A549 (cell line): ENCODE results near the gene SYPL1. TPM values are rescaled to one million over a fixed set of nuclear protein-coding genes. Genes with fewer than 3 reads are reported as not detected.

Experiments
- ATAC-seq, 2 experiments: fragments of 200-7000 bp in 1 of 2; fragments of >200 bp in 1 of 2; cut with Nextera tagmentation in 1 of 2; cut with Tn5 transposase in 1 of 2; 3 replicates each; pipeline versions ENCODE4 v1.8.0 to v1.9.1; 2018 to 2020; ENCODE audit warnings: mild to moderate bottlenecking in 1 of 2, moderate library complexity in 1 of 2
- CTCF ChIA-PET: fragments of 300-600 bp; sonication (Branson Sonifier 250); formaldehyde crosslinking; extraction: SDS; loops from one replicate; lab custom pipeline; 2021; ENCODE audit warnings: antibody characterized with exemption, inconsistent platforms; lab: Yijun Ruan, JAX
- POLR2A ChIA-PET: fragments of 350-600 bp; formaldehyde crosslinking; extraction: SDS; loops from one replicate; lab custom pipeline; 2021; ENCODE audit warnings: antibody characterized with exemption, inconsistent platforms; lab: Yijun Ruan, JAX
- DNase-seq, 2 experiments: peaks; one replicate each; pipeline versions ENCODE4 v3.0.0 to v3.0.0-alpha.2; 2011 to 2016; ENCODE audit warnings: low read depth in 1 of 2, low spot score in 1 of 2
- FAIRE-seq: peaks from 2 replicates; lab custom pipeline; 2011; peaks lifted over from hg19 to GRCh38; lab: Jason Lieb, UNC
- H3K27ac ChIP-seq, 2 experiments: fragments of >200 bp; sonication (Bioruptor Twin); formaldehyde crosslinking; 3 replicates each; pipeline ENCODE4 v1.5.1; 2016 to 2017
- H3K4me1 ChIP-seq: fragments of >200 bp; sonication (Bioruptor Twin); formaldehyde crosslinking; 3 replicates; pipeline ENCODE4 v1.6.1; 2016
- H3K4me2 ChIP-seq: fragments of >200 bp; sonication (Bioruptor Twin); formaldehyde crosslinking; 3 replicates; pipeline ENCODE4 v1.6.1; 2016
- H3K4me3 ChIP-seq: fragments of >200 bp; sonication (Bioruptor Twin); formaldehyde crosslinking; 3 replicates; pipeline ENCODE4 v1.5.1; 2016
- H3K9me3 ChIP-seq: fragments of >200 bp; sonication (Bioruptor Twin); formaldehyde crosslinking; 3 replicates; pipeline ENCODE4 v1.6.1; 2016
- CBX2 ChIP-seq: fragments of 200-600 bp; sonication (generic); IDR thresholded peaks from 2 replicates; pipeline ENCODE4 v1.6.1; 2016; ENCODE audit warnings: low read depth, mild to moderate bottlenecking, borderline replicate concordance
- CBX8 ChIP-seq: fragments of 200-600 bp; sonication (generic); IDR thresholded peaks from 2 replicates; pipeline ENCODE4 v1.6.1; 2016
- CEBPB ChIP-seq, 2 experiments: fragments of >200 bp in 1 of 2; sonication (Bioruptor Twin) in 1 of 2; formaldehyde crosslinking in 1 of 2; IDR thresholded peaks; 2 replicates each; pipeline ENCODE4 v1.6.1; 2012 to 2016
- CHD2 ChIP-seq: fragments of 150-350 bp; IDR thresholded peaks from 2 replicates; pipeline ENCODE4 v1.6.1; 2014; ENCODE audit warnings: low read length; ENCODE audit not compliant: partially characterized antibody
- CHD4 ChIP-seq: fragments of 200-600 bp; sonication (generic); IDR thresholded peaks from 2 replicates; pipeline ENCODE4 v1.6.1; 2016; ENCODE audit warnings: antibody characterized with exemption, mild to moderate bottlenecking, borderline replicate concordance
- EHF ChIP-seq: fragments of 250-450 bp; sonication (Bioruptor Pico); IDR thresholded peaks from 2 replicates; pipeline ENCODE4 v1.5.0; 2020; ENCODE audit warnings: mild to moderate bottlenecking
- EHMT2 ChIP-seq: fragments of 200-600 bp; sonication (generic); IDR thresholded peaks from 2 replicates; pipeline ENCODE4 v1.6.1; 2016; ENCODE audit warnings: antibody characterized with exemption, low read depth, mild to moderate bottlenecking, moderate library complexity
- EP300 ChIP-seq, 2 experiments: fragments of >200 bp; sonication (Bioruptor Twin); formaldehyde crosslinking; IDR thresholded peaks; 2 replicates in 1 of 2; 3 replicates in 1 of 2; pipeline ENCODE4 v1.6.1; 2016 to 2017
- HOXB5 ChIP-seq: fragments of 250-450 bp; sonication (Bioruptor Pico); IDR thresholded peaks from 2 replicates; pipeline ENCODE4 v1.5.0; 2020; ENCODE audit warnings: mild to moderate bottlenecking, moderate library complexity
- JUNB ChIP-seq: fragments of >200 bp; sonication (Bioruptor Twin); formaldehyde crosslinking; IDR thresholded peaks from 2 replicates; pipeline ENCODE4 v1.6.1; 2016
- KDM1A ChIP-seq: fragments of 200-600 bp; sonication (generic); IDR thresholded peaks from 2 replicates; pipeline ENCODE4 v1.6.1; 2016; ENCODE audit warnings: low read depth, mild to moderate bottlenecking
- KDM5A ChIP-seq: fragments of 200-600 bp; sonication (generic); IDR thresholded peaks from 2 replicates; pipeline ENCODE4 v1.6.1; 2016; ENCODE audit warnings: antibody characterized with exemption, mild to moderate bottlenecking
- MAFK ChIP-seq: fragments of 450-650 bp; IDR thresholded peaks from 2 replicates; pipeline ENCODE4 v1.6.1; 2014; ENCODE audit not compliant: partially characterized antibody
- MAZ ChIP-seq: fragments of 150-350 bp; IDR thresholded peaks from 2 replicates; pipeline ENCODE4 v1.6.1; 2014; ENCODE audit warnings: antibody characterized with exemption, low read depth, low read length, borderline replicate concordance
- NPAS2 ChIP-seq: fragments of 250-450 bp; sonication (Bioruptor Pico); IDR thresholded peaks from 2 replicates; pipeline ENCODE4 v1.8.0; 2022; ENCODE audit warnings: mild to moderate bottlenecking, moderate library complexity, borderline replicate concordance
- NR3C1 ChIP-seq: fragments of >200 bp; sonication (Bioruptor Twin); formaldehyde crosslinking; IDR thresholded peaks from 3 replicates; pipeline ENCODE4 v1.6.1; 2017
- PHF8 ChIP-seq: fragments of 200-600 bp; sonication (generic); IDR thresholded peaks from 2 replicates; pipeline ENCODE4 v1.6.1; 2016; ENCODE audit warnings: low read depth, mild to moderate bottlenecking, antibody characterized with exemption, moderate library complexity, borderline replicate concordance
- RAD21 ChIP-seq, 2 experiments: fragments of >200 bp in 1 of 2; sonication (Bioruptor Twin) in 1 of 2; formaldehyde crosslinking in 1 of 2; IDR thresholded peaks in 1 of 2; conservative IDR thresholded peaks in 1 of 2; 2 replicates in 1 of 2; 3 replicates in 1 of 2; pipeline ENCODE4 v1.6.1; 2012 to 2018; ENCODE audit warnings: inconsistent platforms in 1 of 2
- RARB ChIP-seq: fragments of 250-450 bp; sonication (Bioruptor Pico); IDR thresholded peaks from 2 replicates; pipeline ENCODE4 v1.8.0; 2021; ENCODE audit warnings: mild to moderate bottlenecking, moderate library complexity
- RFX5 ChIP-seq: fragments of 450-650 bp; IDR thresholded peaks from 2 replicates; pipeline ENCODE4 v1.7.1; 2014; ENCODE audit warnings: antibody characterized with exemption, mild to moderate bottlenecking, moderate library complexity
- SMC3 ChIP-seq: fragments of >200 bp; sonication (Bioruptor Twin); formaldehyde crosslinking; IDR thresholded peaks from 3 replicates; pipeline ENCODE4 v1.6.1; 2018; ENCODE audit warnings: inconsistent platforms
- TFCP2L1 ChIP-seq: fragments of 250-450 bp; sonication (Bioruptor Pico); IDR thresholded peaks from 2 replicates; pipeline ENCODE4 v1.5.0; 2021; ENCODE audit warnings: mild to moderate bottlenecking
- ZC3H11A ChIP-seq: fragments of 450-650 bp; IDR thresholded peaks from 2 replicates; pipeline ENCODE4 v1.6.1; 2014; ENCODE audit warnings: antibody characterized with exemption, mild to moderate bottlenecking
- ZFP36 ChIP-seq: fragments of 450-650 bp; IDR thresholded peaks from 2 replicates; pipeline ENCODE4 v1.6.1; 2014; ENCODE audit warnings: borderline replicate concordance; ENCODE audit not compliant: partially characterized antibody
- ZNF302 ChIP-seq: fragments of 250-450 bp; sonication (Bioruptor Pico); IDR thresholded peaks from 2 replicates; pipeline ENCODE4 v1.9.0; 2021; ENCODE audit warnings: inconsistent platforms, mild to moderate bottlenecking, moderate library complexity
- WGBS: methylation state at CpG from one replicate; pipeline ENCODE4 v1.1.6; 2017; ENCODE audit errors: missing lambda C conversion rate; 5-methylcytosine and 5-hydroxymethylcytosine counted together
- polyA plus RNA-seq, 4 experiments: library from polyadenylated mRNA; depleted of rRNA in 3 of 4; stranded (reverse); fragments of >200 nt; fragmentation: RNase III in 1 of 4; extraction: RNeasy Plus Mini Kit Qiagen cat#74134 plus additional on column Dnase treatment in 1 of 4; gene quantifications; 2 replicates in 3 of 4; 3 replicates in 1 of 4; pipeline ENCODE4 v1.2.3, GENCODE V29; 2011 to 2017
- TF ChIP-seq, protein P1 (sequence below): IDR thresholded peaks from 2 replicates; pipeline ENCODE4 v1.6.1; 2012
- TF ChIP-seq, protein P2 (sequence below): fragments of >200 bp; sonication (Bioruptor Twin); formaldehyde crosslinking; IDR thresholded peaks from 3 replicates; pipeline ENCODE4 v1.6.1; 2016
- TF ChIP-seq, protein P3 (sequence below): fragments of 250-450 bp; sonication (Bioruptor Pico); IDR thresholded peaks from 2 replicates; pipeline ENCODE4 v1.5.0; 2020; ENCODE audit warnings: low read depth, mild to moderate bottlenecking, moderate library complexity
- TF ChIP-seq, protein P4 (sequence below): fragments of 450-650 bp; IDR thresholded peaks from 2 replicates; pipeline ENCODE4 v1.6.1; 2014; ENCODE audit warnings: antibody characterized with exemption

Gene SYPL1
- polyA plus RNA-seq, 2 of the 4 experiments (the other 2 are of a cell fraction) = 102 to 131 TPM

DNA sequence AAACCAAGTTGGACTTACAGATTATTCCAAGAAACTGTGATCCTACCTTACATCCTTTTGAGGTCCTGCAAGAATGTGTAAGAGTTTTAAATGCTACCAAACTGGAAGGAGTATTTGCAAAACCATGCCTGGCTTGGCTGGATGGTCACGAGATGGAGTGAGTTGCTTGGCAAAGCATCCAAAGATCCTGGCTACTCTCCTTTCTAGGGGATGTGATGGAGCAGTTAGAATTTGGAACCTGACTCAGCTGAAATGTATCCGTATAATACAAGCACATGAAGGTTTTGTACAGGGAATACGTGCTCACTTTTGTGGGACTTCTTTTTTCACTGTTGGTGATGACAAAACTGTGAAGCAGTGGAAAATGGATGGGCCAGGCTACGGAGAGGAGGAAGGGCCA lies 13.3 kb upstream of the SYPL1 start:
- DNase-seq = no peak
- 70% methylated on average over 4 of the region's 4 CpGs for WGBS
- H3K4me1 ChIP-seq = peaks cover 7% of the 10 kb centered on the region; the same call in 2 of the 3 replicates
- no peak for FAIRE-seq
- CTCF ChIA-PET = interaction anchor here (1.0 to 1.9 kb wide), 5 partner anchors 12 to 473 kb away, joined by 3 to 5 read pairs (median 3); no protein-coding TSS in a partner anchor
- ATAC-seq = no peak
- H3K4me3 ChIP-seq = no peak overlapping the region
- no peaks in the 10 kb centered on the region for H3K9me3 ChIP-seq
- POLR2A ChIA-PET = interaction anchor here (2.3 kb wide), 1 partner anchor 13 kb away, joined by 6 read pairs; the partner anchor contains the start of gene SYPL1
- TF ChIP-seq SMC3 (no peak), RAD21 (conservative IDR thresholded peaks at IDR 0.05 in 1 of 2, IDR thresholded peaks at IDR 0.05 in 1 of 2) (no peak), PHF8 (no peak), CEBPB (IDR thresholded peaks at IDR 0.05) (no peak), KDM1A (no peak), ZC3H11A (no peak)
- TF ChIP-seq, all 56 proteins: peak for 0
- Histone ChIP-seq H3K27ac (no peak overlapping the region), H3K4me2 (no peak overlapping the region)

DNA sequence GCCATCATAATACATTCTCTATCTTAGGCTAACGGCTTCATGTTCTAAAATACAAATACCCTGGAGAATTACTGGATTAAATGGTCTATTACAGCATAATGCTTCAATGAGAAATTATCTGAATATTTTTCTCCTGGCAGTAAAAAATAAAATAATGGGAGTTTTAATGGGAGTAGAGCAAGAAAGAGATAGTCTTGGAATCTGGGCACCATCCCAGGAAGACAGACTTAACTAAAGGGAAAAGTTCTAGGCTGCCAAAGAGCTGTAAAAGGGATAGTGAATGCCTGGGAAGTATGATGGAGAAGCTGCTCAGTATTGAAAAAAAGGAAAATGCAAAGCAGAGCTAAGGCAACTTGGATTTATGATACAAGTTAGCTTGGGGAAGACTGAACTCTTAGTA lies 12.1 kb upstream of the SYPL1 start:
- no peak overlapping the region for H3K4me3 ChIP-seq
- POLR2A ChIA-PET = no interaction called here
- no peak overlapping the region for H3K27ac ChIP-seq
- peaks cover 7% of the 10 kb centered on the region; the same call in 2 of the 3 replicates for H3K4me1 ChIP-seq
- no peak for TF ChIP-seq ZNF302
- TF ChIP-seq, protein P1, sequence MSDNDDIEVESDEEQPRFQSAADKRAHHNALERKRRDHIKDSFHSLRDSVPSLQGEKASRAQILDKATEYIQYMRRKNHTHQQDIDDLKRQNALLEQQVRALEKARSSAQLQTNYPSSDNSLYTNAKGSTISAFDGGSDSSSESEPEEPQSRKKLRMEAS = no peak
- no peak for TF ChIP-seq ZFP36
- TF ChIP-seq CBX2 = no peak
- TF ChIP-seq, protein P2, sequence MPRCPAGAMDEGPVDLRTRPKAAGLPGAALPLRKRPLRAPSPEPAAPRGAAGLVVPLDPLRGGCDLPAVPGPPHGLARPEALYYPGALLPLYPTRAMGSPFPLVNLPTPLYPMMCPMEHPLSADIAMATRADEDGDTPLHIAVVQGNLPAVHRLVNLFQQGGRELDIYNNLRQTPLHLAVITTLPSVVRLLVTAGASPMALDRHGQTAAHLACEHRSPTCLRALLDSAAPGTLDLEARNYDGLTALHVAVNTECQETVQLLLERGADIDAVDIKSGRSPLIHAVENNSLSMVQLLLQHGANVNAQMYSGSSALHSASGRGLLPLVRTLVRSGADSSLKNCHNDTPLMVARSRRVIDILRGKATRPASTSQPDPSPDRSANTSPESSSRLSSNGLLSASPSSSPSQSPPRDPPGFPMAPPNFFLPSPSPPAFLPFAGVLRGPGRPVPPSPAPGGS = no peak
- TF ChIP-seq JUNB = no peak
- TF ChIP-seq EHMT2 = no peak
- no peak for TF ChIP-seq KDM5A
- no peak for TF ChIP-seq CHD4
- TF ChIP-seq MAZ = no peak
- no peak for TF ChIP-seq CHD2
- TF ChIP-seq TFCP2L1 (CRISPR knock-in tag) = no peak
- no peak for TF ChIP-seq ZC3H11A
- no peak for TF ChIP-seq EP300 (IDR thresholded peaks at IDR 0.05)
- TF ChIP-seq, all 56 proteins: peak for 0
- DNase-seq (no peak), ATAC-seq (no peak), FAIRE-seq (no peak)
- 74% methylated on average over 1 of the region's 1 CpG for WGBS
- CTCF ChIA-PET = interaction anchor here (1.0 to 1.2 kb wide), 2 partner anchors 44 to 471 kb away, joined by 3 read pairs; no protein-coding TSS in a partner anchor
- Histone ChIP-seq H3K4me2 (no peak overlapping the region), H3K9me3 (no peaks in the 10 kb centered on the region)

DNA sequence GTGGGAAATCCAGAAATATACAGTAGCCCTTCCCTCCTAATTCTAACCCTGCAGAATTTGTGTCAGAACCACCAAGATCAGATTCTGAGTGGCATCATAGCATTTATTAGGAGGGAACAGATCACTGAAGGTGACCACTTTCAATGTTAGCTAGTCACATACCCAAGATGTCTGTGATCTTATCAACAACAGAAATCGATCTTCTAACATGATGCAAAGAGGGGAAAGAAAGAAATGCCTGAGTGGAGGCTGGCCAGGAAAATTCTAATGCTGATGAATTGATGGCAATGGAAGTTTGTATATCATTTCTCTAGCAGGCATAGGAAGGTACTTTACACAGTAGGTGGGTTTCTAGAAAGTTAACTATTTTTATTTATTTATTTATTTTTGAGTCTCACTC lies 10.6 kb upstream of the SYPL1 start:
- 14% methylated on average over 1 of the region's 1 CpG for WGBS
- CTCF ChIA-PET = interaction anchor here (0.7 kb wide), 1 partner anchor 31 kb away, joined by 3 read pairs; no protein-coding TSS in a partner anchor
- no peak for TF ChIP-seq NPAS2 (CRISPR knock-in tag)
- TF ChIP-seq, protein P3, sequence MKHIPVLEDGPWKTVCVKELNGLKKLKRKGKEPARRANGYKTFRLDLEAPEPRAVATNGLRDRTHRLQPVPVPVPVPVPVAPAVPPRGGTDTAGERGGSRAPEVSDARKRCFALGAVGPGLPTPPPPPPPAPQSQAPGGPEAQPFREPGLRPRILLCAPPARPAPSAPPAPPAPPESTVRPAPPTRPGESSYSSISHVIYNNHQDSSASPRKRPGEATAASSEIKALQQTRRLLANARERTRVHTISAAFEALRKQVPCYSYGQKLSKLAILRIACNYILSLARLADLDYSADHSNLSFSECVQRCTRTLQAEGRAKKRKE = no peak
- TF ChIP-seq EP300 (IDR thresholded peaks at IDR 0.05) = no peak
- no peak for TF ChIP-seq NR3C1
- no peak for TF ChIP-seq HOXB5 (CRISPR knock-in tag)
- no peak for TF ChIP-seq MAFK
- no peak for TF ChIP-seq EHF (CRISPR knock-in tag)
- TF ChIP-seq RFX5 = no peak
- TF ChIP-seq, protein P4, sequence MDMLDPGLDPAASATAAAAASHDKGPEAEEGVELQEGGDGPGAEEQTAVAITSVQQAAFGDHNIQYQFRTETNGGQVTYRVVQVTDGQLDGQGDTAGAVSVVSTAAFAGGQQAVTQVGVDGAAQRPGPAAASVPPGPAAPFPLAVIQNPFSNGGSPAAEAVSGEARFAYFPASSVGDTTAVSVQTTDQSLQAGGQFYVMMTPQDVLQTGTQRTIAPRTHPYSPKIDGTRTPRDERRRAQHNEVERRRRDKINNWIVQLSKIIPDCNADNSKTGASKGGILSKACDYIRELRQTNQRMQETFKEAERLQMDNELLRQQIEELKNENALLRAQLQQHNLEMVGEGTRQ = no peak
- TF ChIP-seq JUNB = no peak
- TF ChIP-seq CBX8 = no peak
- TF ChIP-seq RARB (CRISPR knock-in tag) = no peak
- TF ChIP-seq ZFP36 = no peak

More for the DNA sequence above, 10.6 kb upstream of the SYPL1 start:
- POLR2A ChIA-PET = no interaction called here
- ATAC-seq = no peak
- no peaks in the 10 kb centered on the region for H3K9me3 ChIP-seq
- no peak overlapping the region for H3K27ac ChIP-seq
- peaks cover 7% of the 10 kb centered on the region; the same call in 2 of the 3 replicates for H3K4me1 ChIP-seq
- H3K4me3 ChIP-seq = no peak overlapping the region
- FAIRE-seq = no peak
- no peak for DNase-seq
- no peak overlapping the region for H3K4me2 ChIP-seq
